HG02642 (cell line): Measurements from ENCODE around the gene IRF3.
A peak's percentile ranks its signal among the peaks of the same experiment; 100 is the strongest.

Source experiments
- ATAC-seq: cut with Tn5 transposase; IDR thresholded peaks from one replicate; pipeline ENCODE4 v1.9.1; 2021; ENCODE audit warnings: mild to moderate bottlenecking; ENCODE audit not compliant: unreplicated experiment, poor library complexity

The IRF3 gene, protein sequence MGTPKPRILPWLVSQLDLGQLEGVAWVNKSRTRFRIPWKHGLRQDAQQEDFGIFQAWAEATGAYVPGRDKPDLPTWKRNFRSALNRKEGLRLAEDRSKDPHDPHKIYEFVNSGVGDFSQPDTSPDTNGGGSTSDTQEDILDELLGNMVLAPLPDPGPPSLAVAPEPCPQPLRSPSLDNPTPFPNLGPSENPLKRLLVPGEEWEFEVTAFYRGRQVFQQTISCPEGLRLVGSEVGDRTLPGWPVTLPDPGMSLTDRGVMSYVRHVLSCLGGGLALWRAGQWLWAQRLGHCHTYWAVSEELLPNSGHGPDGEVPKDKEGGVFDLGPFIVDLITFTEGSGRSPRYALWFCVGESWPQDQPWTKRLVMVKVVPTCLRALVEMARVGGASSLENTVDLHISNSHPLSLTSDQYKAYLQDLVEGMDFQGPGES

DNA sequence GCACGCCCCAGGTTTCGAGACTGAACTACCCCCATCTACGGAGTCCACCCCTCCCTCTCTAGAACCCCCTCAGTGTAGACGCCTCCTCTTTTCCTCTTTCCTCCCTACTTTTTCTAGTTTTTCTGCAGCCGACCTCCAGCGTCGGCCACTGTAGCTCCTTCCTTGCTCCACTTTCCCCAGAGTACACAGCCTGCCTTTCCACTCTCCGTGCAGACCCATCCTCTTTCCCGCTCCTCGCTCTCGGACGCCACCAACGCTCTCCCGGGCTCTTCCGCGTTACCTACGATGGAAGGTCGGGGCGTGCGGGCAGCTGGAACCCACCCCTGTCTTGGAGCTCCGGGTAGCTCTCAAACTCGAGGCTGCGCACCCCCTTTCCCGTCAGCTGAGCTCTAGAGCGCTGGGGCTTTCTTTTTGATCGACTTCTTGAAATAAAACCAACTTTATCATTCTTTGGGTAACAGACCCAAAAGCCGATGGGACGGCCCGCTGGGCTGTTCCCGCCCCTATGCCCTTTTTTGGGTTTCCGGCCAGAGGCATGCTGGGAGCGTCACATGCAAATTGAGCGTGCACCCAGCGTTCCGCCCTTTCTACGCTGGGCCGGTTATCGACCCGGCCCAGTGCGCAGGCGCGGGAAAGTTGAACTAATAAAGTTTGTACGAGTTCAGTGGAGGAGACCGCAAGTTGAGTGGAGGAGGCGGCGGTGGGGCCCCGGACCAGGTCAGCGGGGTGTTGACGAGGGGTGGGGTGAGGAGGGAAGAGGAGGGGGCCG is at the start of gene IRF3, which contains the start of gene BCL2L12:
Gene IRF3, minus strand, starts transcription at position 507 of the 769 bp plus-strand sequence. CDS start 1,019 bp downstream, outside the sequence.
Gene BCL2L12, plus strand, starts transcription at position 583 of the 769 bp plus-strand sequence. CDS start 760 bp downstream, outside the sequence.
- peak; percentile 81 for ATAC-seq

- ATAC-seq, result no peak
Observed at GRCh38 chr19:49713236-49713845, 47.7 kb upstream of the IRF3 start.

- ATAC-seq, result no peak
Observed at GRCh38 chr19:49712397-49712859, 46.8 kb upstream of the IRF3 start.

- no peak for ATAC-seq
Observed at GRCh38 chr19:49710372-49710951, 44.8 kb upstream of the IRF3 start.

DNA sequence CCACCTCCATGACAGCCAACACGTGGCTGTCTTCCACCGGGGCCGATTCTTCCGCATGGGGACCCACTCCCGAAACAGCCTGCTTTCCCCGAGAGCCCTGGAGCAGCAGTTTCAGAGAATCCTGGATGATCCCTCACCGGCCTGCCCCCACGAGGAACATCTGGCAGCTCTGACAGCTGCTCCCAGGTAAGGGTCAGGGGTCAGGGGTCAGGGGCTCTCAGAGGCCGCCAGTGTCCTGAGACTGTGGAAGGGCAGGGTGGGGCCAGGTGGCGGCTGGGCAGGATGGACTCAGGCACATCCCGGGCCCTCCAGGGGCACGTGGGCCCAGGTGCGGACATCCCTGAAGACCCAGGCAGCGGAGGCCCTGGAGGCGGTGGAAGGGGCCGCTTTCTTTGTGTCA is 40.3 kb upstream of the IRF3 start:
- no peak for ATAC-seq

- no peak for ATAC-seq
Observed at GRCh38 chr19:49704888-49705642, 39.4 kb upstream of the IRF3 start.

DNA sequence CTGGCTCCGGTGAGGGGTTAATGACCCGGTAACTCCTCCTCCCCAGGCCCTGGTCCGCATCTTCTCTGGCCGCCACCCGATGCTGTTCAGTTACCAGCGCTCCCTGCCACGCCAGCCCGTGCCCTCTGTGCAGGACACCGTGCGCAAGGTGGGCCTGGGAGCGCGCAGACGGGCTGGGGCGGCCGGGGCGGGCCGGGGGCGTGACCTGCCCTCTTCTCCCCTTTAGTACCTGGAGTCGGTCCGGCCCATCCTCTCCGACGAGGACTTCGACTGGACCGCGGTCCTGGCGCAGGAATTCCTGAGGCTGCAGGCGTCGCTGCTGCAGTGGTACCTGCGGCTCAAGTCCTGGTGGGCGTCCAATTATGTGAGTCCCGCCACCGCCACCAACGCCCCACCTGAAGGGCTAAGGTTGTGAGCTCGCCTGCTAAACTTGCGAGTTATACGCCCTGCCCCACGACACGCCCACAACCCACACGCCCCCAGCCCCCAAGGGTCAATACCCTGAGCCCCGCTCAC is 35.7 kb upstream of the IRF3 start:
- ATAC-seq, result no peak

GRCh38 chr19:49700563-49700962 is 34.9 kb upstream of the IRF3 start:
- no peak for ATAC-seq

DNA sequence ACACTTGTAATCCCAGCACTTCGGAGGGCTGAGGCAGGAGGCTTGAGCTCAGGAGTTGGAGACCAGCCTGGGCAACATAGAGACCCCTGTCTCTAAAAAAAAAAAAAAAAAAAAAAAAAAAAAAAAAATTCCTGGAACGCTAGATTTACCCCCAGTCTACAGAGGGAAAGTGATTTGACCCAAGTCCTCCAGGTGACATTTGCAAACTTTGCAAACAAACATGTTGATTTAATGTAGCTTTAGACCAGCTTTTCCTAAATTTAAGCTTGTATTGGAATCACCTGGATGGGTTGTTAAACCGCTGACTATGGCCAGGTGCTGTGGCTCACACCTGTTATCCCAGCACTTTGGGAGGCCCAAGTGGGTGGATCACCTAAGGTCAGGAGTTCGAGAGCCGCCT is 33.7 kb upstream of the IRF3 start:
- ATAC-seq, result no peak

GRCh38 chr19:49696865-49697264 is 31.2 kb upstream of the IRF3 start:
- ATAC-seq, result no peak

GRCh38 chr19:49696115-49696514 is 30.5 kb upstream of the IRF3 start:
- ATAC-seq, result no peak

GRCh38 chr19:49692147-49692506 is 26.5 kb upstream of the IRF3 start:
- no peak for ATAC-seq

- ATAC-seq, result no peak
Observed at GRCh38 chr19:49691243-49692146, 25.8 kb upstream of the IRF3 start.

DNA sequence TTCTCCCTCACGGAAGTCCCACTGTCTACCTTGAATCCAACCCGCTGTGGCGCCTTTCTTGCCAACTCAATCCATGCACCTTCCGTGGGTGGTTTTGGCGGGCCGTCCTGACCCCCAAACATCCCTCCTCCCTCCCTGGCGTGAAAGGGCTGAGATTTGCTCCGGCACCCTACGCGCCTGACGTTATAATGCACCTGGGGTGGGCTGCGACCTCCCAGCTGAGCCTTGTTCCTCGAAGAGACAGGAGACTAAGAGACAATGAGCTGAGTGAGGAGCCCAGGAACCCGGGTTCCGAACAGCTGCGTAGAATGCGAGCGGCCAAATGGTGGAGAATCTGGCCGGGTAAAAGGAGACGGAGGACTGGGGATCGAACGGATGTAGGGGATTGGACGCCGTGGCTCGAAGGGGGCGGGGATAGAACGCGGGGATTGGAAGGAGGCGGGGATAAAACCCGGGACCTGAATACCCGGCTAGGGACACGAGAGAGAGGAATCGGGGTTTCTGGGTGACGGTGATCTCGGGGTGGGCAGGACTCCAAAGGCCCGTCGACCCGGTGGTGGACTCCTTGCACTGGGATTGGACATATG is 25.1 kb upstream of the IRF3 start, which contains the start of gene CPT1C:
Gene CPT1C, plus strand, starts transcription at position 461 of the 587 bp plus-strand sequence. CDS start 1,137 bp downstream, outside the sequence.
- no peak for ATAC-seq

GRCh38 chr19:49690079-49690655 is 24.5 kb upstream of the IRF3 start:
- no peak for ATAC-seq

DNA sequence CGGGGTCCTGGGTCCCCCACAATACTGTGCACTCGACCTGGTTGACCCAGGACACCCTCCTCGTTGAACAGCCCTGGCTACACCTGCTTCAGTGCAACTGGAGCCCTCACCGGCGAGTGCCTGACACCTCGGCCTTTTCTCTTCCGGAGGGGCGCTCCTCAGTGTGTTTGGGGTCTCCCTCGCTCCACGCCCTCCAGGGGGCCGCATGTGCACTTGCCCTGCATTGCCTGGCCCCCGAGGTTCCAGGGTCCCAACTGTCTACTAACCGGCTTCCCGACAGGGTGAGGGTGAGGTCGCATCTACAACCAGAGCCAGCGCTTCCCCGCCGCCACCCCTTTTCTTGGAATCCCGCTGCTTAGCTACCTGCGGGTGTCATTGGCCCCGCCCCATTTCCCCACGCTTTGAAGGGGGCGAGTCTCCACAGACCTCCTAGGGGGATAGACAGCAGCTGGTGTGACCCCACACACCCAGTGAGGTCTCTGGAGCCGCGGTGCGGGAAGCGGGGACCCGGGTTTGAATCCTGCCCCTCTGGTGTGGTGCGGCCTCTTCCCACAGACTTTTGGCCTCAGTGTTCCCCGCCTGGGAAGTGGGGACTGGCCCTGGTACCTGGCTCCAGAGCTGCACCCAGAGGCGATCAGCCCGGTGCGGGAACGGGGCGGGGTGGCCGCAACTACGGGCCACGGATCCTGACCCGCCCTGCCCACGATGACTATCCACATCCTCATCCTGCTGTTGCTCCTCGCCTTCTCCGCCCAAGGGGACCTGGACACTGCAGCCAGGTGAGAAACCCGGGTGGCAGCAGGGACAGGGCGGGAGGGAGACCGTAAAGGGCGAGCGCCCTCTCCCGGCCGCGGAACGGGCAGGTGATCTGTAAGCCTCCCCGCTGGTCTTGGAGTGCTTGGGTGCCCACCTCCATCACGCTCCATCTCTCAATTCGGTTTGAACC is 23.7 kb upstream of the IRF3 start, which contains the start of gene ADM5:
Gene ADM5, plus strand, starts transcription at position 462 of the 946 bp plus-strand sequence. Its CDS starts 244 bp downstream, at position 706.
- ATAC-seq, result no peak
